SJSA1 (cell line): ENCODE results near the gene PDCD11. TPM values are rescaled to one million over a fixed set of nuclear protein-coding genes. Genes with fewer than 3 reads are reported as not detected.
A peak's percentile ranks its signal among the peaks of the same experiment; 100 is the strongest.
"Not testable (repeated sequence)": the region's sequence is repeated elsewhere in the genome, so short reads cannot be mapped to it uniquely, and the experiment has no call there.

Experiments
- DNase-seq, 2 experiments: peaks; one replicate each; pipeline ENCODE4 v3.0.0-alpha.2; 2015 to 2020; ENCODE audit warnings: low spot score in 2 of 2, low read depth in 1 of 2
- H3K27ac ChIP-seq: fragments of 250-450 bp; sonication (Bioruptor Pico); 2 replicates; pipeline ENCODE4 v1.5.1; 2020; ENCODE audit warnings: mild to moderate bottlenecking, moderate library complexity
- H3K27me3 ChIP-seq: fragments of 250-450 bp; sonication (Bioruptor Pico); replicated peaks from 2 replicates; pipeline ENCODE4 v1.5.1; 2020; ENCODE audit warnings: mild to moderate bottlenecking, moderate library complexity
- H3K36me3 ChIP-seq: fragments of 250-450 bp; sonication (Bioruptor Pico); 2 replicates; pipeline ENCODE4 v1.5.1; 2020; ENCODE audit warnings: mild to moderate bottlenecking
- H3K4me1 ChIP-seq: fragments of 250-450 bp; sonication (Bioruptor Pico); replicated peaks from 2 replicates; pipeline ENCODE4 v1.6.1; 2021; ENCODE audit warnings: mild to moderate bottlenecking
- H3K4me3 ChIP-seq: fragments of 250-450 bp; sonication (Bioruptor Pico); 2 replicates; pipeline ENCODE4 v1.5.1; 2020; ENCODE audit warnings: mild to moderate bottlenecking
- H3K9me3 ChIP-seq: fragments of 250-450 bp; sonication (Bioruptor Pico); replicated peaks from 2 replicates; pipeline ENCODE4 v1.5.1; 2020; ENCODE audit warnings: mild to moderate bottlenecking
- total RNA-seq: library from RNA; depleted of rRNA; stranded (reverse); fragments of >200 nt; shearing (Covaris generic); gene quantifications from 2 replicates; pipeline ENCODE4 v1.2.3, GENCODE V29; 2014; rRNA removed

The PDCD11 gene
- total RNA-seq, result 17.1 and 25.8 TPM in 2 replicates

GRCh38 chr10:103396067-103396788 is at the start of gene PDCD11, which contains the start of gene ATP5MK:
PDCD11 (plus strand) TSS chr10:103396626; CDS start chr10:103398427, 1,801 bp downstream.
ATP5MK (minus strand) TSS chr10:103396475; CDS start chr10:103392457, 4,018 bp downstream.
- Histone ChIP-seq H3K9me3 (no peaks in the 10 kb centered on the region), H3K4me3 (peak within 1 kb of the TSS; percentile 69), H3K27ac (peak within 1 kb of the TSS; percentile 43), H3K27me3 (no peaks in the 10 kb centered on the region), H3K36me3 (peaks cover 65% of the 10 kb centered on the region), H3K4me1 (peaks cover 9% of the 10 kb centered on the region; the same call in 1 of the 2 replicates)
- DNase-seq, result peak; percentile 92 to 98

GRCh38 chr10:103350175-103350516 is 46.3 kb upstream of the PDCD11 start:
- Histone ChIP-seq H3K4me3 (peak overlapping the region; percentile 70), H3K27me3 (no peaks in the 10 kb centered on the region), H3K36me3 (peaks cover 40% of the 10 kb centered on the region), H3K4me1 (peaks cover 8% of the 10 kb centered on the region), H3K27ac (peak overlapping the region; percentile 59), H3K9me3 (no peaks in the 10 kb centered on the region)
- DNase-seq, result no peak

- Histone ChIP-seq H3K27me3 (no peaks in the 10 kb centered on the region), H3K36me3 (peaks cover 34% of the 10 kb centered on the region), H3K4me1 (peaks cover 8% of the 10 kb centered on the region), H3K9me3 (no peaks in the 10 kb centered on the region), H3K27ac (peak within 1 kb of the TSS; percentile 59), H3K4me3 (peak within 1 kb of the TSS; percentile 70)
- DNase-seq, result peak; percentile 86 to 88
Measured at GRCh38 chr10:103350517-103351260, 45.7 kb upstream of the PDCD11 start, which contains the start of gene PCGF6. PCGF6 (minus strand) TSS chr10:103351140; CDS start chr10:103351066, 74 bp downstream.

- Histone ChIP-seq H3K9me3 (no peaks in the 10 kb centered on the region), H3K27ac (no peak overlapping the region), H3K27me3 (no peaks in the 10 kb centered on the region), H3K36me3 (peaks cover 12% of the 10 kb centered on the region), H3K4me1 (peaks cover 8% of the 10 kb centered on the region), H3K4me3 (no peak overlapping the region)
- no peak for DNase-seq
Measured at GRCh38 chr10:103353281-103353680, 43.1 kb upstream of the PDCD11 start.

- not testable (repeated sequence) for H3K27ac ChIP-seq, H3K9me3 ChIP-seq, DNase-seq, H3K4me1 ChIP-seq, H3K27me3 ChIP-seq, H3K36me3 ChIP-seq, H3K4me3 ChIP-seq
Measured at GRCh38 chr10:103354567-103354966, 41.9 kb upstream of the PDCD11 start.

- Histone ChIP-seq H3K36me3 (no peaks in the 10 kb centered on the region), H3K4me3 (no peak overlapping the region), H3K27ac (no peak overlapping the region), H3K27me3 (no peaks in the 10 kb centered on the region), H3K9me3 (no peaks in the 10 kb centered on the region), H3K4me1 (peaks cover 7% of the 10 kb centered on the region)
- peak in 1 of 2 experiments; percentile 1 for DNase-seq
Measured at GRCh38 chr10:103355906-103356599, 40.4 kb upstream of the PDCD11 start.

- not testable (repeated sequence) for H3K9me3 ChIP-seq, H3K27ac ChIP-seq, H3K4me3 ChIP-seq, H3K36me3 ChIP-seq, H3K27me3 ChIP-seq, H3K4me1 ChIP-seq
- peak in 1 of 2 experiments; percentile 1 for DNase-seq
Measured at GRCh38 chr10:103359493-103359892, 36.9 kb upstream of the PDCD11 start.

GRCh38 chr10:103360791-103361190 is 35.6 kb upstream of the PDCD11 start:
- peak; percentile 11 to 47 for DNase-seq
- H3K36me3 ChIP-seq, H3K27ac ChIP-seq, H3K9me3 ChIP-seq, H3K4me1 ChIP-seq, H3K27me3 ChIP-seq, H3K4me3 ChIP-seq: not testable (repeated sequence)

GRCh38 chr10:103367379-103367781 is 29.0 kb upstream of the PDCD11 start:
- no peak for DNase-seq
- peak overlapping the region; percentile 93 for H3K4me3 ChIP-seq
- peak overlapping the region; percentile 75 for H3K27ac ChIP-seq
- H3K4me1 ChIP-seq, result peaks cover 13% of the 10 kb centered on the region; the same call in 1 of the 2 replicates
- H3K9me3 ChIP-seq, result no peaks in the 10 kb centered on the region
- H3K36me3 ChIP-seq, result peaks cover 4% of the 10 kb centered on the region
- no peaks in the 10 kb centered on the region for H3K27me3 ChIP-seq

- Histone ChIP-seq H3K36me3 (peaks cover 4% of the 10 kb centered on the region), H3K27me3 (no peaks in the 10 kb centered on the region), H3K4me3 (peak within 1 kb of the TSS; percentile 93), H3K9me3 (no peaks in the 10 kb centered on the region), H3K4me1 (peaks cover 13% of the 10 kb centered on the region; the same call in 1 of the 2 replicates), H3K27ac (peak within 1 kb of the TSS; percentile 75)
- peak; percentile 92 for DNase-seq
Measured at GRCh38 chr10:103367782-103368518, 28.5 kb upstream of the PDCD11 start, which contains the start of gene TAF5. TAF5 (plus strand) TSS chr10:103367976; CDS start chr10:103367990, 14 bp downstream.

GRCh38 chr10:103373544-103373943 is 22.9 kb upstream of the PDCD11 start:
- Histone ChIP-seq H3K4me3 (no peak overlapping the region), H3K36me3 (peaks cover 42% of the 10 kb centered on the region), H3K27me3 (no peaks in the 10 kb centered on the region), H3K9me3 (no peaks in the 10 kb centered on the region), H3K27ac (no peak overlapping the region), H3K4me1 (peaks cover 7% of the 10 kb centered on the region; the same call in 1 of the 2 replicates)
- no peak for DNase-seq

- H3K36me3 ChIP-seq, result peaks cover 50% of the 10 kb centered on the region
- no peak for DNase-seq
- no peaks in the 10 kb centered on the region for H3K27me3 ChIP-seq
- no peak overlapping the region for H3K27ac ChIP-seq
- H3K9me3 ChIP-seq, result no peaks in the 10 kb centered on the region
- H3K4me1 ChIP-seq, result peaks cover 4% of the 10 kb centered on the region; the same call in 1 of the 2 replicates
- H3K4me3 ChIP-seq, result no peak overlapping the region
Measured at GRCh38 chr10:103374263-103374662, 22.2 kb upstream of the PDCD11 start.

GRCh38 chr10:103382769-103383168 is 13.7 kb upstream of the PDCD11 start:
- H3K27me3 ChIP-seq, result no peaks in the 10 kb centered on the region
- H3K36me3 ChIP-seq, result peaks cover 59% of the 10 kb centered on the region
- no peak overlapping the region for H3K4me3 ChIP-seq
- no peak overlapping the region for H3K27ac ChIP-seq
- no peak for DNase-seq
- no peaks in the 10 kb centered on the region for H3K9me3 ChIP-seq
- no peaks in the 10 kb centered on the region for H3K4me1 ChIP-seq
